ENCODE data around the gene GPR37.

The GPR37 gene

DNA sequence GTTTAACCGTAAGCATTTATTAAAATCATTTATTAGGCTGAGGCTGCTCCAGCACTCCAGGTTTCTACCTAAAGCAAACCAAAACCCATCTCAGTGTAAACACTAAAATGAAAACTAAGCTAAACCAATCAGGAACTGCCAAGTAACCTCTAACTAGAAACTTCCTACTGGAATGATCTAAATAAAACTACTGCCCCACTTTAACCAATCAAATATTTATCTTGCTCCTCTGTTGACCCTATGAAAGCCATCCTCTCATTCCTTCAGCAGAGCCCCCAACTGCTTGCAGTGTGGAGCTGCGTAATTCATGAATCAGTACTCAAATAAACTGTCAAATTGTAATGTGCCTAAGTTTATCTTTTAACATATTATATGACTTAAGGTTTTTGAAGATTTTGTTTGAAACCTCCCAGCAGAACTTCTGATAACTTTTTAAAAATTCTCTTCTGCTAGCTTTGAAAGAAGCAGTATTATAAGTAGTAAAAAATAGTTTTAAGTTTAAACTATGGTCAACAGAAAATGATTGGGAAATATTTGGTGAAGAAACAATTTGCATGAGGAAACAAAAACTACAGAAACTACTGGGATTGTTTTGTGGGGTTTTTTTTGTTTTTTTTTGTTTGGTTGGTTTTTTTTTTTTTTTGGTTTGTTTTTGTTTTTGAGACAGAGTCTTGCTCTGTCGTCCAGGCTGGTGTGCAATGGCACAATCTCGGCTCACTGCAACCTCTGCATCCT lies 47.4 kb downstream of the GPR37 start:
- DNase-seq (ENCODE audit: extremely low read depth, insufficient read length) = no peak
- no peaks in the 10 kb centered on the region for H3K27me3 ChIP-seq (replicated peaks; ENCODE audit: control insufficient read depth, insufficient read depth, low read length)
- TF ChIP-seq, protein P1, sequence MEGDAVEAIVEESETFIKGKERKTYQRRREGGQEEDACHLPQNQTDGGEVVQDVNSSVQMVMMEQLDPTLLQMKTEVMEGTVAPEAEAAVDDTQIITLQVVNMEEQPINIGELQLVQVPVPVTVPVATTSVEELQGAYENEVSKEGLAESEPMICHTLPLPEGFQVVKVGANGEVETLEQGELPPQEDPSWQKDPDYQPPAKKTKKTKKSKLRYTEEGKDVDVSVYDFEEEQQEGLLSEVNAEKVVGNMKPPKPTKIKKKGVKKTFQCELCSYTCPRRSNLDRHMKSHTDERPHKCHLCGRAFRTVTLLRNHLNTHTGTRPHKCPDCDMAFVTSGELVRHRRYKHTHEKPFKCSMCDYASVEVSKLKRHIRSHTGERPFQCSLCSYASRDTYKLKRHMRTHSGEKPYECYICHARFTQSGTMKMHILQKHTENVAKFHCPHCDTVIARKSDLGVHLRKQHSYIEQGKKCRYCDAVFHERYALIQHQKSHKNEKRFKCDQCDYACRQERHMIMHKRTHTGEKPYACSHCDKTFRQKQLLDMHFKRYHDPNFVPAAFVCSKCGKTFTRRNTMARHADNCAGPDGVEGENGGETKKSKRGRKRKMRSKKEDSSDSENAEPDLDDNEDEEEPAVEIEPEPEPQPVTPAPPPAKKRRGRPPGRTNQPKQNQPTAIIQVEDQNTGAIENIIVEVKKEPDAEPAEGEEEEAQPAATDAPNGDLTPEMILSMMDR (IDR thresholded peaks at IDR 0.05; ENCODE audit: insufficient read depth, low read length, poor library complexity, severe bottlenecking) = no peak
- H3K36me3 ChIP-seq (ENCODE audit: control insufficient read depth, insufficient read depth, low read length) = no peaks in the 10 kb centered on the region
- H3K4me3 ChIP-seq (replicated peaks; ENCODE audit: low read depth, low read length) = no peak overlapping the region

DNA sequence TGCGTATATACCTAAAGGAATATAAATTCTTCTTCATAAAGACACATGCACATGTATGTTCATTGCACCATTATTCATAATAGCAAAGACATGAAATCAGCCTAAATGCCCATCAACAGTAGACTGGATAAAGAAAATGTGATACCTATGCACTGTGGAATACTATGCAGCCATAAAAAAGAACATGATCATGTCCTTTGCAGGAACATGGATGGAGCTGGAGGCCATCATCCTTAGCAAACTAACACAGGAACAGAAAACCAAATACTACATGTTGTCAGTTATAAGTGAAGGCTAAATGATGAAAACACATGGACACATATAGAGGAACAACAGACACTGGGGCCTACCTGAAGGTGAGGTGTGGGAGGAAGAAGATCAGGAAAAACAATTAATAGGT lies 48.7 kb downstream of the GPR37 start:
- TF ChIP-seq, protein P1 (IDR thresholded peaks at IDR 0.05; ENCODE audit: insufficient read depth, low read length, poor library complexity, severe bottlenecking) = no peak

DNA sequence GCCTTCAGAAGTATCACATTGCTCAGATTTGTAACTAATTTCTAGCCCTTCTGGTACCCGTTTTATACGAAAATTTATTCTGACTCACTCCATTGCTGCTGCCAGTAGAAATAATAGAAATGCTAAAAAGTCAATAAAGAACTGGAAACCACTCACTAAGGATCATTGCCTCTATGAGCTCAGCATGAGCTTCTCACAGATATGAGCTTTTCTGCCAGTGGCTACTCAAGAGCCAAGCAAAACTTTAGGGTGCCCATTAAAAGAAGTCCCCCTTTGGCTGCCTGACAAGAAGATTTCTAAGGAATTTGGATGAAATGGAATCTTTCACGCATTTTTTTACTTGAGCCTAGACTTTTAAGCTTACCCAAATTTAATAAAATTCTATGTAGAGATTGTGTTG lies 52.5 kb downstream of the GPR37 start:
- Histone ChIP-seq H3K27me3 (replicated peaks; ENCODE audit: control insufficient read depth, insufficient read depth, low read length) (no peaks in the 10 kb centered on the region), H3K36me3 (ENCODE audit: control insufficient read depth, insufficient read depth, low read length) (no peaks in the 10 kb centered on the region), H3K4me3 (replicated peaks; ENCODE audit: low read depth, low read length) (no peak overlapping the region)
- TF ChIP-seq, protein P1 (IDR thresholded peaks at IDR 0.05; ENCODE audit: insufficient read depth, low read length, poor library complexity, severe bottlenecking) = no peak
- DNase-seq (ENCODE audit: extremely low read depth, insufficient read length) = no peak

More for the DNA sequence above, 48.7 kb downstream of the GPR37 start:
- H3K27me3 ChIP-seq (replicated peaks; ENCODE audit: control insufficient read depth, insufficient read depth, low read length) = no peaks in the 10 kb centered on the region
- H3K4me3 ChIP-seq (replicated peaks; ENCODE audit: low read depth, low read length) = no peak overlapping the region
- no peak for DNase-seq (ENCODE audit: extremely low read depth, insufficient read length)
- H3K36me3 ChIP-seq (ENCODE audit: control insufficient read depth, insufficient read depth, low read length) = no peaks in the 10 kb centered on the region

DNA sequence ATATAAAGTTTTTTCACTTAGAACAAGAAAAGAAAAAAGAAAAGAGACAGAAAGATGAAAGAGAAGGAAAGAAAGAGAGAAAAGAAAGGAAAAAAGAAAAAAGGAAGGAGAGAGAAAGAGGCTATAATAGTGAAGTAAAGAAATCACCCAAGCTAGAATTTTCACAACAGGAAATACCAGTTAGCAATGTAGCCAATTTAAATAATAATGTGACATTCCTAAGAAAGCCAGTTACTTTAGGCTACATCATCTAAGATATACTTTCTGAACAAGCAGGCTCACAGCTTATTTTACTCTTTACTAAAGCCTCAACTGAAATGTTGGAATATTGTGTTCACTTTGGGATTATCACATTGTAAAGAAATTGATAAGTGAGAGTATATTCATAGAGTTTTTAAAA lies 53.6 kb downstream of the GPR37 start:
- TF ChIP-seq, protein P1 (IDR thresholded peaks at IDR 0.05; ENCODE audit: insufficient read depth, low read length, poor library complexity, severe bottlenecking) = no peak
- Histone ChIP-seq H3K36me3 (ENCODE audit: control insufficient read depth, insufficient read depth, low read length) (no peaks in the 10 kb centered on the region), H3K27me3 (replicated peaks; ENCODE audit: control insufficient read depth, insufficient read depth, low read length) (no peaks in the 10 kb centered on the region), H3K4me3 (replicated peaks; ENCODE audit: low read depth, low read length) (no peak overlapping the region)
- no peak for DNase-seq (ENCODE audit: extremely low read depth, insufficient read length)

DNA sequence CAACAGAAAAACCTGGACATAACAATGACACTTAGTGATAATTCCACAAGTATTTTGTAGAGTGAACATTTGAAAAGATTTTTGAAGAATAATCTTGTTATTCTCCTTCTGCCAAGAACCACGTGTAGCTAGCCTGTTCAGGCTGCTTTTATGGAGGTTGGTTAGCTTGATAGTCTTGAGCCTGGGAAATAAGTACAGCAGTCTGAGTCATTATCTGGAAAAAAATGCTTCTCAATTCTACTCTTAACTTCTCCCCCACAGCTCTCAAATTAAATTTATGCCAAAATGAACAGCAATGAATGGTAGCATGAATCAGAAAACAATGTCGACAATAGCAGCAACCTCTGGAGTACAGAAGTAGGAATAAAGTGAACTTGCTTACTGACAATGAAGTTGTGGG lies 63.2 kb downstream of the GPR37 start:
- no peaks in the 10 kb centered on the region for H3K27me3 ChIP-seq (replicated peaks; ENCODE audit: control insufficient read depth, insufficient read depth, low read length)
- no peak for DNase-seq (ENCODE audit: extremely low read depth, insufficient read length)

More for the DNA sequence above, 63.2 kb downstream of the GPR37 start:
- H3K4me3 ChIP-seq (replicated peaks; ENCODE audit: low read depth, low read length) = no peak overlapping the region
- TF ChIP-seq, protein P1 (IDR thresholded peaks at IDR 0.05; ENCODE audit: insufficient read depth, low read length, poor library complexity, severe bottlenecking) = no peak
- no peaks in the 10 kb centered on the region for H3K36me3 ChIP-seq (ENCODE audit: control insufficient read depth, insufficient read depth, low read length)
